ENCODE results near the gene DLGAP4.

DLGAP4 gene

DNA sequence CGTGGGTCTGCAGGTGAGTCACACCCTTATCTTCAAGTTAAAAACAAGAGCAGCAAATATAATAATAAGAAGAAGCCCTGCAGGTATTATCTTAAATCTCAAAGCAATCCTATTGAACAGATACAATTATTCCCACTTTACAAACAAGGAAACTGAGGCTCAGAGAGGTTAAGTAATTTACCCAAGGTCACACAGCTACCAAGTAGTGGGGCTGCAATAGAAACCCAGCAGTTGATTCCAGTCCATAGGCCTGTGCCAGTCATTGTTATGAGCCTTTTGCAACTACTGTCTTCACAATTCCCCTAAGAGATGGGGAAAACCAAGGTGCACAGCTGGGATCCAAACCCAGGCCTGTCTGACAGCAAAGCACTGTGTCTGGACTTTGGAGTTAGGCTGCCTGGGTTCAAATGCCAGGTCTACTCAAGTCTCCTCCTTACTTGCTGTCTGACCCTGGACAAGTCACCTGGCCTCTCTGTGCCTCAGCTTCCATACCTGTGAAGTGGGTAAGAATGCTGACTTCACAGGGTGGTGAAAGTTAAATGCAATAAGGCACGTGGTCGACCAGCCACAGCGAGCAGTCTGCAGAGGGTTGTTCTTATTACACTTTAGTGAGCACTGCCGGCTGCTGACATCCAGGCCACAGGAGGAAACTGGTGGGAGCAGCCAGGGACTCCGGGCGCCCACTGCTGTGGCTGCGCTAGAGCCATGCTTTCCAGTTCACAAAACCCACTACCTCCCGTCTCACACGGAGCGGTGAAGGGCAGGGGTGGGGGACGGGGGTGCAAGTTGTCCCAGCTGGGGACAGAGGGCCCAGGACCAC, 241.3 kb downstream of the DLGAP4 start:
- no peaks in the 10 kb centered on the region for H3K79me2 ChIP-seq (ENCODE audit: control insufficient read depth, low read length)

GRCh38 chr20:36548006-36548315, 241.8 kb downstream of the DLGAP4 start:
- H3K9me2 ChIP-seq (replicated peaks; ENCODE audit: control insufficient read depth, low read length), result no peaks in the 10 kb centered on the region
- H3K4me2 ChIP-seq (ENCODE audit: low read length), result no peak overlapping the region
- TF ChIP-seq CTCF (IDR thresholded peaks at IDR 0.05; ENCODE audit: low read depth, low read length, poor library complexity, severe bottlenecking) (peak; percentile 20), EZH2phosphoT487 (IDR thresholded peaks at IDR 0.05; ENCODE audit: borderline replicate concordance, low read length) (no peak)
- peaks cover 2% of the 10 kb centered on the region; the same call in 1 of the 2 replicates for H3K4me1 ChIP-seq (ENCODE audit: control insufficient read depth, low read length)
- no peak overlapping the region for H3K4me3 ChIP-seq (ENCODE audit: low read length)
- H4K20me1 ChIP-seq (ENCODE audit: control insufficient read depth, insufficient read depth, low read depth, low read length), result no peaks in the 10 kb centered on the region
- H3K27me3 ChIP-seq (ENCODE audit: control insufficient read depth, low read length), result no peaks in the 10 kb centered on the region
- H3K79me2 ChIP-seq (ENCODE audit: control insufficient read depth, low read length), result no peaks in the 10 kb centered on the region
- H3K9me3 ChIP-seq (ENCODE audit: control insufficient read depth, insufficient read depth, low read length), result no peaks in the 10 kb centered on the region
- H3F3A ChIP-seq (ENCODE audit: control insufficient read depth, insufficient read depth), result no peaks in the 10 kb centered on the region
- no peak overlapping the region for H3K27ac ChIP-seq (ENCODE audit: low read depth, low read length)
- no peaks in the 10 kb centered on the region for H3K36me3 ChIP-seq (ENCODE audit: control insufficient read depth, low read length)

More for the DNA sequence above, 241.3 kb downstream of the DLGAP4 start:
- no peak overlapping the region for H3K4me2 ChIP-seq (ENCODE audit: low read length)
- no peaks in the 10 kb centered on the region for H3K9me3 ChIP-seq (ENCODE audit: control insufficient read depth, insufficient read depth, low read length)
- no peaks in the 10 kb centered on the region for H3K4me1 ChIP-seq (ENCODE audit: control insufficient read depth, low read length)
- H3K27me3 ChIP-seq (ENCODE audit: control insufficient read depth, low read length), result no peaks in the 10 kb centered on the region
- H4K20me1 ChIP-seq (ENCODE audit: control insufficient read depth, insufficient read depth, low read depth, low read length), result no peaks in the 10 kb centered on the region
- no peaks in the 10 kb centered on the region for H3K9me2 ChIP-seq (replicated peaks; ENCODE audit: control insufficient read depth, low read length)
- no peak for TF ChIP-seq EZH2phosphoT487 (IDR thresholded peaks at IDR 0.05; ENCODE audit: borderline replicate concordance, low read length)
- no peak for TF ChIP-seq CTCF (IDR thresholded peaks at IDR 0.05; ENCODE audit: low read depth, low read length, poor library complexity, severe bottlenecking)
- no peaks in the 10 kb centered on the region for H3K36me3 ChIP-seq (ENCODE audit: control insufficient read depth, low read length)
- no peaks in the 10 kb centered on the region for H3F3A ChIP-seq (ENCODE audit: control insufficient read depth, insufficient read depth)
- no peak overlapping the region for H3K4me3 ChIP-seq (ENCODE audit: low read length)
- no peak overlapping the region for H3K27ac ChIP-seq (ENCODE audit: low read depth, low read length)

DNA sequence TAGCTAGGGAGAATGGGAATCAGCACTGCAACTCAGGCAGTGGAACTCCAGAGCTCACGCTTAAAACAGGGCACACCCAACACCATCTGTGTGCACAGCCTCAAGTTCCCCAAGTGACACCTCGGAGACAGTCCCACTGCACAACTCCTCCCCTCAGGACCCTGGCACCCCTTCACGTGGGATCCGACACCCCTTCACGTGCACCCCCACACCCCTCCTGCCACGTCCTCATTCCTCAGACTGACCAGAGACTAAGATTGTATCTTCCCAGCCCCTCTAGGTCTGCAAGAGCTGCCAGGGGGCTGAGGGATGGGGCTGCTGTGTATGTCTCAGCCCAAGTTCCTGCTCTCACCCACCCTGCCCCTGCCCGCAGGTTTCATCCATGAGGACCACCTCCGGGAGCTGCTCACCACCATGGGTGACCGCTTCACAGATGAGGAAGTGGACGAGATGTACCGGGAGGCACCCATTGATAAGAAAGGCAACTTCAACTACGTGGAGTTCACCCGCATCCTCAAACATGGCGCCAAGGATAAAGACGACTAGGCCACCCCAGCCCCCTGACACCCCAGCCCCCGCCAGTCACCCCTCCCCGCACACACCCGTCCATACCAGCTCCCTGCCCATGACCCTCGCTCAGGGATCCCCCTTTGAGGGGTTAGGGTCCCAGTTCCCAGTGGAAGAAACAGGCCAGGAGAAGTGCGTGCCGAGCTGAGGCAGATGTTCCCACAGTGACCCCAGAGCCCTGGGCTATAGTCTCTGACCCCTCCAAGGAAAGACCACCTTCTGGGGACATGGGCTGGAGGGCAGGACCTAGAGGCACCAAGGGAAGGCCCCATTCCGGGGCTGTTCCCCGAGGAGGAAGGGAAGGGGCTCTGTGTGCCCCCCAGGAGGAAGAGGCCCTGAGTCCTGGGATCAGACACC, 242.8 kb downstream of the DLGAP4 start:
- no peaks in the 10 kb centered on the region for H3K27me3 ChIP-seq (ENCODE audit: control insufficient read depth, low read length)
- H3K4me3 ChIP-seq (ENCODE audit: low read length), result no peak overlapping the region
- H3K4me1 ChIP-seq (ENCODE audit: control insufficient read depth, low read length), result peaks cover 8% of the 10 kb centered on the region
- no peaks in the 10 kb centered on the region for H3F3A ChIP-seq (ENCODE audit: control insufficient read depth, insufficient read depth)
- no peaks in the 10 kb centered on the region for H4K20me1 ChIP-seq (ENCODE audit: control insufficient read depth, insufficient read depth, low read depth, low read length)
- no peak overlapping the region for H3K27ac ChIP-seq (ENCODE audit: low read depth, low read length)
- no peaks in the 10 kb centered on the region for H3K9me2 ChIP-seq (replicated peaks; ENCODE audit: control insufficient read depth, low read length)
- H3K9me3 ChIP-seq (ENCODE audit: control insufficient read depth, insufficient read depth, low read length), result no peaks in the 10 kb centered on the region
- H3K4me2 ChIP-seq (ENCODE audit: low read length), result no peak overlapping the region
- no peaks in the 10 kb centered on the region for H3K36me3 ChIP-seq (ENCODE audit: control insufficient read depth, low read length)
- TF ChIP-seq CTCF (IDR thresholded peaks at IDR 0.05; ENCODE audit: low read depth, low read length, poor library complexity, severe bottlenecking), result no peak
- TF ChIP-seq EZH2phosphoT487 (IDR thresholded peaks at IDR 0.05; ENCODE audit: borderline replicate concordance, low read length), result no peak
- H3K79me2 ChIP-seq (ENCODE audit: control insufficient read depth, low read length), result no peaks in the 10 kb centered on the region

All from DOHH2 (cell line).